RWPE2 (cell line): Measurements from ENCODE around the gene LRRC57.

Experiments used
- ATAC-seq: fragments of 200-7000 bp; cut with Tn5 transposase; 3 replicates; pipeline ENCODE4 v1.9.1; 2021; ENCODE audit warnings: low read depth
- DNase-seq: peaks from one replicate; pipeline ENCODE4 v3.0.0-alpha.2; 2020; ENCODE audit warnings: low spot score
- H3K27ac ChIP-seq: fragments of 450-650 bp; 2 replicates; pipeline ENCODE4 v1.5.1; 2017; ENCODE audit warnings: mild to moderate bottlenecking; ENCODE audit not compliant: poor library complexity, severe bottlenecking
- H3K27me3 ChIP-seq: fragments of 250-450 bp; sonication (Bioruptor Pico); 2 replicates; pipeline ENCODE4 v1.5.1; 2021; ENCODE audit warnings: mild to moderate bottlenecking, moderate library complexity; ENCODE audit not compliant: insufficient read depth, poor library complexity, severe bottlenecking
- H3K36me3 ChIP-seq: fragments of 250-450 bp; sonication (Bioruptor Pico); 2 replicates; pipeline ENCODE4 v1.5.1; 2020; ENCODE audit warnings: low read depth, mild to moderate bottlenecking, moderate library complexity
- H3K4me1 ChIP-seq: fragments of 250-450 bp; sonication (Bioruptor Pico); 2 replicates; pipeline ENCODE4 v1.5.1; 2021; ENCODE audit warnings: mild to moderate bottlenecking, moderate library complexity; ENCODE audit not compliant: insufficient read depth, poor library complexity, severe bottlenecking
- H3K4me3 ChIP-seq: fragments of 250-450 bp; sonication (Bioruptor Pico); 2 replicates; pipeline ENCODE4 v1.5.1; 2021; ENCODE audit warnings: mild to moderate bottlenecking, moderate library complexity; ENCODE audit not compliant: severe bottlenecking
- H3K9me3 ChIP-seq: fragments of 250-450 bp; sonication (Bioruptor Pico); 2 replicates; pipeline ENCODE4 v1.5.1; 2021; ENCODE audit warnings: mild to moderate bottlenecking, moderate library complexity; ENCODE audit not compliant: severe bottlenecking
- TF ChIP-seq, protein P1 (sequence below): fragments of 450-650 bp; IDR thresholded peaks from one replicate; pipeline ENCODE4 v1.5.1; 2017; ENCODE audit warnings: mild to moderate bottlenecking, moderate library complexity; ENCODE audit not compliant: poor library complexity, severe bottlenecking

The LRRC57 gene

DNA sequence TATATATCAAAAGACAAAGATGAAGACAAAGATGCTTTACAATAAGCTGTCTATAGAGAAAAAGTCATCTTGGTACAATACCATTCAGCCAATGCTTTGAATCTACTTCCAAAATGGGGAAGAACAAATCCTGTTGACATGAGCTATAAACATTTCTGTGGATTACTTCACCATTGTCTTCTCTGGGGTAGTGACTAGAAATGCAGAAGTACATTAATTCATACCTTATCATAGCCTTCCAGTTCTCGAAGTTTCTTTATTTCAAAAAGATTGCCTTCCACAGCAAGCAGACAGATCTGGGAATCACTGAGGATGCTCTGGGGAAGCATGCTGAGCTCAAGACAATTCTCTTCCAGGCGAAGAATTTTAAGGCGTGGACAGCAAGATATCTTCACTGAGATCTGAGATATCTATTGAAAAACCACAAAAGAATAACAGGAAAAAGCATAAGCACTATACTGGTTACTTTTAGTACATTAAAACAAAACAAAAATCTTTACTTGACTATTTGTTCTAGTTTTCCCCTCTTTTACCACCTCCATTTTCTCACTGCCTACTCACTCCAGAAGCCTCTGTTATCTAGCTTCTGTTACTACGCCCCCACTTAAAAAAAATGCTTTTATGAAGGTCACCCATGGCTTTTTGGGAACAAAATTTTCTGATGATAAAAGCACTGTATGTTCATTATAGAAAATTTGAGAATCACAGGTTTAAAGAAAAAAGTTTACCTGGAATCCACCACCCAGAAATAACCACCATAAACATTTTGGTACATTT lies 3.6 kb downstream of the LRRC57 start:
- TF ChIP-seq, protein P1, sequence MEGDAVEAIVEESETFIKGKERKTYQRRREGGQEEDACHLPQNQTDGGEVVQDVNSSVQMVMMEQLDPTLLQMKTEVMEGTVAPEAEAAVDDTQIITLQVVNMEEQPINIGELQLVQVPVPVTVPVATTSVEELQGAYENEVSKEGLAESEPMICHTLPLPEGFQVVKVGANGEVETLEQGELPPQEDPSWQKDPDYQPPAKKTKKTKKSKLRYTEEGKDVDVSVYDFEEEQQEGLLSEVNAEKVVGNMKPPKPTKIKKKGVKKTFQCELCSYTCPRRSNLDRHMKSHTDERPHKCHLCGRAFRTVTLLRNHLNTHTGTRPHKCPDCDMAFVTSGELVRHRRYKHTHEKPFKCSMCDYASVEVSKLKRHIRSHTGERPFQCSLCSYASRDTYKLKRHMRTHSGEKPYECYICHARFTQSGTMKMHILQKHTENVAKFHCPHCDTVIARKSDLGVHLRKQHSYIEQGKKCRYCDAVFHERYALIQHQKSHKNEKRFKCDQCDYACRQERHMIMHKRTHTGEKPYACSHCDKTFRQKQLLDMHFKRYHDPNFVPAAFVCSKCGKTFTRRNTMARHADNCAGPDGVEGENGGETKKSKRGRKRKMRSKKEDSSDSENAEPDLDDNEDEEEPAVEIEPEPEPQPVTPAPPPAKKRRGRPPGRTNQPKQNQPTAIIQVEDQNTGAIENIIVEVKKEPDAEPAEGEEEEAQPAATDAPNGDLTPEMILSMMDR, result no peak

DNA sequence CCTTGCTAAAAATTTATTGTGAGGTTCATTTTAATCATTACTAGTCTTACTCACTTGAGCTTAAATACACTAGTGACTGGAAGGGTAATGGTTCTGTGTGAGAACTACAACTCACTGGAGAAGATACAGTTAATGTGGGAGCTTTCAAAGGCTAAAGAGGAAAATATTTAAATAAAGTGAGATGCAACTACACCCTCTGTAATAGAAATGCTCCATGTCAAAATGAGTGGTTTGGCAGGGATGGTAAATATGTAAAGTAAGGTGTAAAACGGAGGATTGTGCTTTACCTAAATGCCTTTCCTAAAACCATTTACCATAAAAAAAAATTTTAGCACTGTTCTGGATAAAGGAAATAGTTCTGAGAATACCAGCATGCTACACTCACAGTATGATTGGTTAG lies 15.3 kb downstream of the LRRC57 start:
- H3K4me1 ChIP-seq, result no peaks in the 10 kb centered on the region
- H3K4me3 ChIP-seq, result no peak overlapping the region

More for the DNA sequence above, 3.6 kb downstream of the LRRC57 start:
- H3K4me3 ChIP-seq, result no peak overlapping the region
- peaks cover 50% of the 10 kb centered on the region for H3K36me3 ChIP-seq
- no peaks in the 10 kb centered on the region for H3K27me3 ChIP-seq
- H3K4me1 ChIP-seq, result peaks cover 11% of the 10 kb centered on the region
- H3K27ac ChIP-seq, result no peak overlapping the region
- DNase-seq (no peak), ATAC-seq (no peak)
- no peaks in the 10 kb centered on the region for H3K9me3 ChIP-seq

DNA sequence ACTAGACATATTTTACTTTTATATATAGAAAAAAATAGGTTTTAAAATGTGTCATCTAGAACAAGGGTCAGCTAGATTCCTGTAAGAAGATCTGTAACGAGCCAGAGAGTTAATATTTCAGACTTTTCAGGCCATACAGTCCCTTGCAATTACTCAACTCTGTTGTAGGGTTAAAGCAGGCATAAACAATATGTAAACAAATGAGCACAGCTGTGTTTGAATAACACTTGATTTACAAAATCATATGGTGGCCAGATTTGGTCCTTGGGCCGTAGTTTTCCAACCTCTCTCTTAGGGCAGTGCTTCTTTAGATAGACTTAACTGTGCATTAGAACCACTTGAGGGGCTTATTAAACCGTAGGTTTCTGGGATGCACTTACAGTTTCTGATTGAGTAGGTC lies 19.6 kb downstream of the LRRC57 start:
- Histone ChIP-seq H3K4me1 (no peaks in the 10 kb centered on the region), H3K27me3 (no peaks in the 10 kb centered on the region), H3K36me3 (peaks cover 67% of the 10 kb centered on the region), H3K9me3 (no peaks in the 10 kb centered on the region), H3K27ac (no peak overlapping the region), H3K4me3 (no peak overlapping the region)
- TF ChIP-seq, protein P1, result no peak
- DNase-seq, result no peak
- no peak for ATAC-seq

More for the DNA sequence above, 15.3 kb downstream of the LRRC57 start:
- no peaks in the 10 kb centered on the region for H3K27me3 ChIP-seq
- TF ChIP-seq, protein P1, result no peak
- ATAC-seq, result no peak
- H3K36me3 ChIP-seq, result peaks cover 69% of the 10 kb centered on the region
- DNase-seq, result no peak
- no peak overlapping the region for H3K27ac ChIP-seq
- H3K9me3 ChIP-seq, result no peaks in the 10 kb centered on the region

DNA sequence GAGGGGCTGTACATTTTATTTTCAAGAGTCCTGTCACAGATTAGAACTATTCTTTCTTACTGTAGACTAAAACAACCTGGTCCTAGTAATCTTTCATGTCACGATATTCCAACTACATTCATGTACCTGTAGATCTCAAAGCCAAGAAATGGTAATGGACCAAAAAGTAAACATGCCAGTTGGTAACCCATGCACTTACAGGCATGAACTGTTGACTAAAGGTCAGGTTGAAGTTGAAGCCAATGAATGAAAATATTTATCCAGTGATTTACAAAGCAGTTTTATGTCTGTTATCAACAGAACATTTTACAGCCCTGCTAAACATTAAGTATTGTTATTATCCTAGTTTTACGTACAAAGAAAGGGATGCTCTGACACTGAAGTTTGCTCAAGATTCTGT lies 25.3 kb downstream of the LRRC57 start:
- Histone ChIP-seq H3K36me3 (peaks cover 70% of the 10 kb centered on the region), H3K9me3 (no peaks in the 10 kb centered on the region), H3K4me3 (no peak overlapping the region), H3K27me3 (no peaks in the 10 kb centered on the region), H3K4me1 (no peaks in the 10 kb centered on the region), H3K27ac (no peak overlapping the region)
- TF ChIP-seq, protein P1, result no peak
- no peak for ATAC-seq
- DNase-seq, result no peak

DNA sequence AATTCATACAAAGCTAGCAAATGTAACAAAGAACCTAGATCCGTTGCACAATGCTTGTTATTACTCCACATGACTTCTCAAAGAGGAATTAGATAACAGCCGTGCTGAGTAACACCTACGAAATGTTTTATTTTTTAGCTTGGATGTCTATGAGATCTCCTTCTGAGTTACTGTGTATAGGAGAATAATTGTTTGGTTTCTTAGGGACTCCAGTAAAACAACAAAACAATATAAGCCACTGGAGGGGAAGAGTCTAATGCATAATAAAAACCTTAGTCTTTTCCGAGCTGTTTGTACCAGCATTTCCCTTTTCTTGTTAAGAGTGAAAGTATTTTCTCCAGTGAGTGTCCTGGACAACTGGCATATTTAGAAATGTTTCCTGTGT lies 37.6 kb downstream of the LRRC57 start:
- TF ChIP-seq, protein P1, result no peak
- H3K27ac ChIP-seq, result peak overlapping the region; percentile 13
- H3K36me3 ChIP-seq, result peaks cover 31% of the 10 kb centered on the region
- DNase-seq (no peak), ATAC-seq (peak; percentile 87)
- H3K9me3 ChIP-seq, result no peaks in the 10 kb centered on the region
- H3K4me3 ChIP-seq, result no peak overlapping the region
- H3K27me3 ChIP-seq, result no peaks in the 10 kb centered on the region
- H3K4me1 ChIP-seq, result peaks cover 10% of the 10 kb centered on the region
